OCI-LY7 (cell line): Measurements from ENCODE around the gene CRACR2B. TPM values are rescaled to one million over a fixed set of nuclear protein-coding genes. Genes with fewer than 3 reads are reported as not detected.

Experiments used
- BruUV-seq: library from RNA; stranded (reverse); fragments of 400-500 nt; replicated peaks from 2 replicates; lab custom pipeline; 2021; lab: Mats Ljungman, UMichigan
- CTCF ChIA-PET: fragments of 300-600 bp; sonication (Branson Sonifier 250); formaldehyde crosslinking; loops from one replicate; lab custom pipeline; 2022; ENCODE audit warnings: antibody characterized with exemption; ENCODE audit not compliant: unreplicated experiment; lab: Charles Lee
- POLR2A ChIA-PET: fragments of 300-600 bp; sonication (Branson Sonifier 250); formaldehyde crosslinking; loops from one replicate; lab custom pipeline; 2022; ENCODE audit warnings: antibody characterized with exemption; lab: Charles Lee
- DNase-seq: peaks from one replicate; pipeline ENCODE4 v3.0.0-alpha.2; 2015; ENCODE audit warnings: low spot score
- H2AFZ ChIP-seq: fragments of 200-600 bp; sonication (generic), shearing (Covaris generic); 2 replicates; pipeline ENCODE4 v1.6.1; 2014; ENCODE audit warnings: mild to moderate bottlenecking, antibody characterized with exemption, low read length, moderate library complexity
- H3K27ac ChIP-seq: fragments of 200-600 bp; sonication (generic); 2 replicates; pipeline ENCODE4 v1.5.1; 2014; ENCODE audit warnings: mixed run types, low read depth, mild to moderate bottlenecking, moderate library complexity, low read length, inconsistent platforms; ENCODE audit not compliant: poor library complexity, severe bottlenecking
- H3K36me3 ChIP-seq: fragments of 200-600 bp; sonication (generic); 2 replicates; pipeline ENCODE4 v1.6.1; 2014; ENCODE audit warnings: mild to moderate bottlenecking, antibody characterized with exemption, low read length, moderate library complexity, mixed read lengths; ENCODE audit not compliant: insufficient read depth
- H3K4me1 ChIP-seq: fragments of 200-600 bp; sonication (generic); 2 replicates; pipeline ENCODE4 v1.5.1; 2014; ENCODE audit warnings: mild to moderate bottlenecking, low read length; ENCODE audit not compliant: insufficient read depth, poor library complexity, severe bottlenecking
- H3K4me2 ChIP-seq: fragments of 200-600 bp; sonication (generic); 2 replicates; pipeline ENCODE4 v1.6.1; 2014; ENCODE audit warnings: mild to moderate bottlenecking, low read length
- H3K4me3 ChIP-seq: fragments of 200-600 bp; sonication (generic); 2 replicates; pipeline ENCODE4 v1.5.1; 2014; ENCODE audit warnings: mild to moderate bottlenecking, low read depth, low read length; ENCODE audit not compliant: poor library complexity, severe bottlenecking
- H3K79me2 ChIP-seq: fragments of 200-600 bp; sonication (generic); 2 replicates; pipeline ENCODE4 v1.6.1; 2016; ENCODE audit warnings: low read depth, mild to moderate bottlenecking, low read length, moderate library complexity, mixed read lengths; ENCODE audit not compliant: insufficient read depth
- H3K9me2 ChIP-seq: fragments of 200-600 bp; sonication (generic); 2 replicates; pipeline ENCODE4 v1.6.1; 2016; ENCODE audit warnings: mild to moderate bottlenecking, low read length, mixed read lengths; ENCODE audit not compliant: insufficient read depth
- H3K9me3 ChIP-seq: fragments of 200-600 bp; sonication (generic); 2 replicates; pipeline ENCODE4 v1.6.1; 2014; ENCODE audit warnings: mild to moderate bottlenecking, mixed run types, low read length, mixed read lengths
- H4K20me1 ChIP-seq: fragments of 200-600 bp; sonication (generic); 2 replicates; pipeline ENCODE4 v1.6.1; 2014; ENCODE audit warnings: mild to moderate bottlenecking, antibody characterized with exemption, low read length, moderate library complexity, mixed read lengths; ENCODE audit not compliant: insufficient read depth
- CTCF ChIP-seq: fragments of 200-600 bp; sonication (generic); conservative IDR thresholded peaks from 2 replicates; pipeline ENCODE4 v1.5.1; 2014; ENCODE audit warnings: mild to moderate bottlenecking, antibody characterized with exemption, low read length, moderate library complexity, mixed read lengths
- EZH2phosphoT487 ChIP-seq: fragments of 200-600 bp; sonication (generic); IDR thresholded peaks from 2 replicates; pipeline ENCODE4 v1.6.1; 2018; ENCODE audit warnings: low read depth, borderline replicate concordance, mild to moderate bottlenecking, mixed run types, antibody characterized with exemption, low read length, moderate library complexity, mixed read lengths
- intact Hi-C: fragments of 100-400 bp; cut with micrococcal nuclease; formaldehyde crosslinking; loops from one replicate; pipeline ENCODE4 v1.10.0; 2022; ENCODE audit not compliant: unreplicated experiment
- total RNA-seq, 2 experiments: library from RNA; depleted of rRNA in 1 of 2; stranded (reverse); fragments of >200 nt in 1 of 2; shearing (Covaris generic) in 1 of 2; gene quantifications; 2 replicates each; pipeline ENCODE4 v1.2.3, GENCODE V29; 2014 to 2022

The CRACR2B gene
- total RNA-seq, 2 experiments from 2014 or later: 2.8 to 20.1 TPM

DNA sequence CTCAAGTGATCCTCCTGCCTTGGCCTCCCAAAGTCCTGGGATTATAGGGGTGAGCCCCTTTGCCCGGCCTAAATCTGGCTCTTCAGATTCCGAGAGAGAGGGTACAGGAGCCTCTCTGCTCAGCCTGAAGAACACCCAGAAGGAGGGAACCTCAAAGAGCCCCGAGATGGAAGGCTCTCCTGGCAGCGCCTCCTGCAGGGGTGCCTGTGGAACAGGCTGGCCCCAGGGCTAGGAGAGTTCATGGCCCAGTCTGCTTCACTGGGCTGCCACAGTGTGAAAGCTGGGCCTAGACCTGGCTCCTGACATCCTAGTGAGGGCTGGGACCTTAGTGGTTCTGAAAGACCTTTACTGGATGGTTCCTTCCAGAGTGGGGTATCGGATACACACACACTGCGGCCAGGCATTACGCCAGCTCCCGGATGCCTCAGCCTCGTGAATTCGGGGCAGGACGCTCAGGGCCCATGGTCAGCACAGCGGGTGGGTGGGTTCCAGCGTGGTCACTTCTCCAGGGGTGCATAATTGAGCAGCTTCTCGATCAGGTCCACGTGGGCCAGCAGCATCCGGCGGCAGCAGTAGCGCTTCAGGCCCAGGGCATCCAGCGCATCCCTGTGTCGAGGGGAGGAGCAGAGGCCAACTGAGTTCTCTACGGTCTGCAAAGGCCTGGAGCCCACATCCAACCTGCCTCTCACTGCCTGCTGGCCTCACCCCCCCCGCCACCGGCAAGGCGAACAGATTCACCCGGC is 12.3 kb downstream of the CRACR2B start:
- ChIA-PET CTCF (no interaction called here), POLR2A (no interaction called here)
- Histone ChIP-seq H3K36me3 (peaks cover 33% of the 10 kb centered on the region), H3K79me2 (peaks cover 18% of the 10 kb centered on the region), H3K4me1 (peaks cover 26% of the 10 kb centered on the region), H3K4me2 (no peak overlapping the region), H3K4me3 (no peak overlapping the region), H3K27ac (no peak overlapping the region), H3K9me2 (no peaks in the 10 kb centered on the region), H2AFZ (no peak overlapping the region), H3K9me3 (no peaks in the 10 kb centered on the region), H4K20me1 (peaks cover 12% of the 10 kb centered on the region; the same call in 1 of the 2 replicates)
- TSS peak; percentile 83 for BruUV-seq
- intact Hi-C loops: no loop called here
- no peak for TF ChIP-seq EZH2phosphoT487
- peak; percentile 51 for TF ChIP-seq CTCF
- no peak for DNase-seq

DNA sequence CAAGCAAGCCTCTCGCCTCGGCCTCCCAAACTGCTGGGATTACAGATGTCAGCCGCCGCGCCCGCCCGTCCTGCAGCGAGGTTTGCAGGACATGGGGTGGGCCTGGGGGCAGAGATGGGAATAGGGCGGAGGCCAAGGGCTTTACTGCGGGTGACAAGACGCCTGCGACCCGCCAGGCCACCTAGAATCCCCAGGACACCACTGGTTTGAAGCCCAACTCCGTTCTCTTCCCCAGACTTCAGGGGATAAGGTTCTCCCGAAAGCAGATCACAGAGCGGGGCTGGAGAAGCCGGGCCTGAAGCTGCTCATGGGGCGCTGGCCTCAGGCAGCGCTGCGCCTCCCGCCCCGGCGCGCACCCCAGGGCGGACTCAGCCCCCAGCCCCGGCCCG is 14.3 kb downstream of the CRACR2B start:
- peak overlapping the region; percentile 89 for H3K4me3 ChIP-seq
- CTCF ChIA-PET: interaction anchor here (0.5 kb wide), 1 partner anchor 604 kb away, joined by 3 read pairs; no protein-coding TSS in a partner anchor
- no peaks in the 10 kb centered on the region for H3K9me2 ChIP-seq
- peak overlapping the region; percentile 54 for H3K27ac ChIP-seq
- peaks cover 26% of the 10 kb centered on the region for H3K4me1 ChIP-seq
- peak overlapping the region; percentile 57; the same call in 1 of the 2 replicates for H2AFZ ChIP-seq
- peaks cover 10% of the 10 kb centered on the region; the same call in 1 of the 2 replicates for H4K20me1 ChIP-seq
- peaks cover 33% of the 10 kb centered on the region for H3K36me3 ChIP-seq
- intact Hi-C loops: loop anchor here (2.0 kb wide), 1 partner anchor 33 kb away; the partner anchor contains the start of gene RPLP2
- H3K79me2 ChIP-seq: peaks cover 18% of the 10 kb centered on the region
- no peaks in the 10 kb centered on the region for H3K9me3 ChIP-seq
- BruUV-seq: TSS peak; percentile 78
- no peak for DNase-seq
- TF ChIP-seq EZH2phosphoT487 (no peak), CTCF (no peak)
- POLR2A ChIA-PET: interaction anchor here (1.1 kb wide), 1 partner anchor 9 kb away, joined by 3 read pairs; no protein-coding TSS in a partner anchor
- peak overlapping the region; percentile 83 for H3K4me2 ChIP-seq
